ENCODE measurements around the gene PGAP3.

The PGAP3 gene

DNA sequence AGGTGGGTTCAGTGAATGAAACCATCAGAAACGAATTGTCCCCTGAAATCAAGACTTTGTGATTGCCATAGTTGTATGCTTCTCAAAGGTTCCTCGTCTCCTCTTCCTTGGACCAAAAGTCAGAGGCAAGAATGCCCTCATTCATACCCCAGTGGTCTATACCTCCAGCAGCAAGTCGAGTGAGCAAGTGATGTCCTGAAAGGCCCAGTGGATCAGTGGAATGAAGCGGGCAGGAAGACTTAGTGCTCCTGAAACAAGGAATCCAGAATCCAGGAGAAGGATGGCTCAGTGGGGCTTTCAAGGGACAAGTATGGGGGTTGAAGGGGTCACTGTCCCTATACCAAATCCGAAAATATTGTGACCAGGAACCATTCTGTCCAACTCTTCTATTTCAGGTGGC is 6.7 kb upstream of the PGAP3 start:
- H3K36me3 ChIP-seq (ENCODE audit: control insufficient read depth in 2 of 2, insufficient read depth in 1 of 2, low read length in 2 of 2), result peaks cover 0 to 27% of the 10 kb centered on the region in 2 experiments; a peak in 2 of 3 replicates
- no peak overlapping the region for H3K4me3 ChIP-seq (ENCODE audit: low read depth, low read length)
- no peaks in the 10 kb centered on the region for H3K9me3 ChIP-seq (ENCODE audit: control insufficient read depth, insufficient read depth, low read depth, low read length)
- 0 out of 2 replicates have a peak overlapping the region, but pooled peaks have one; percentile 31 for H3K27ac ChIP-seq (ENCODE audit: extremely low read depth, low read depth, low read length)
- ChIA-PET POLR2A (no interaction called here), CTCF (interaction anchor here (0.6 to 3.2 kb wide), 4 partner anchors 15 to 129 kb away, joined by 3 to 17 read pairs (median 6); partner anchors contain the start of gene MIEN1)
- TF ChIP-seq SP7 (tag by site-specific recombination; IDR thresholded peaks at IDR 0.05), result no peak
- TF ChIP-seq TRIM28 (IDR thresholded peaks at IDR 0.05; ENCODE audit: borderline replicate concordance, low read length), result no peak
- no peak for TF ChIP-seq ZNF571 (tag by site-specific recombination; IDR thresholded peaks at IDR 0.05)
- no peak for TF ChIP-seq BCL11A (tag by site-specific recombination; IDR thresholded peaks at IDR 0.05; ENCODE audit: low read depth)
- no peak for TF ChIP-seq ZNF514 (tag by site-specific recombination; IDR thresholded peaks at IDR 0.05)
- TF ChIP-seq, protein P1, sequence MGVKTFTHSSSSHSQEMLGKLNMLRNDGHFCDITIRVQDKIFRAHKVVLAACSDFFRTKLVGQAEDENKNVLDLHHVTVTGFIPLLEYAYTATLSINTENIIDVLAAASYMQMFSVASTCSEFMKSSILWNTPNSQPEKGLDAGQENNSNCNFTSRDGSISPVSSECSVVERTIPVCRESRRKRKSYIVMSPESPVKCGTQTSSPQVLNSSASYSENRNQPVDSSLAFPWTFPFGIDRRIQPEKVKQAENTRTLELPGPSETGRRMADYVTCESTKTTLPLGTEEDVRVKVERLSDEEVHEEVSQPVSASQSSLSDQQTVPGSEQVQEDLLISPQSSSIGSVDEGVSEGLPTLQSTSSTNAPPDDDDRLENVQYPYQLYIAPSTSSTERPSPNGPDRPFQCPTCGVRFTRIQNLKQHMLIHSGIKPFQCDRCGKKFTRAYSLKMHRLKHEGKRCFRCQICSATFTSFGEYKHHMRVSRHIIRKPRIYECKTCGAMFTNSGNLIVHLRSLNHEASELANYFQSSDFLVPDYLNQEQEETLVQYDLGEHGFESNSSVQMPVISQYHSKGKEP (tag by site-specific recombination; IDR thresholded peaks at IDR 0.05), result no peak
- no peak for TF ChIP-seq ZNF555 (tag by site-specific recombination; conservative IDR thresholded peaks at IDR 0.05)
- TF ChIP-seq ZNF792 (tag by site-specific recombination; IDR thresholded peaks at IDR 0.05), result no peak
- no peak for TF ChIP-seq ZFP3 (tag by site-specific recombination; IDR thresholded peaks at IDR 0.05; ENCODE audit: low read depth)
- TF ChIP-seq, protein P2, sequence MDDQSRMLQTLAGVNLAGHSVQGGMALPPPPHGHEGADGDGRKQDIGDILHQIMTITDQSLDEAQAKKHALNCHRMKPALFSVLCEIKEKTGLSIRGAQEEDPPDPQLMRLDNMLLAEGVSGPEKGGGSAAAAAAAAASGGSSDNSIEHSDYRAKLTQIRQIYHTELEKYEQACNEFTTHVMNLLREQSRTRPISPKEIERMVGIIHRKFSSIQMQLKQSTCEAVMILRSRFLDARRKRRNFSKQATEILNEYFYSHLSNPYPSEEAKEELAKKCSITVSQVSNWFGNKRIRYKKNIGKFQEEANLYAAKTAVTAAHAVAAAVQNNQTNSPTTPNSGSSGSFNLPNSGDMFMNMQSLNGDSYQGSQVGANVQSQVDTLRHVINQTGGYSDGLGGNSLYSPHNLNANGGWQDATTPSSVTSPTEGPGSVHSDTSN (CRISPR knock-in tag; IDR thresholded peaks at IDR 0.05), result no peak
- no peak for TF ChIP-seq ZNF266 (tag by site-specific recombination; IDR thresholded peaks at IDR 0.05; ENCODE audit: low read depth)
- TF ChIP-seq ZFP41 (tag by site-specific recombination; IDR thresholded peaks at IDR 0.05; ENCODE audit: borderline replicate concordance), result no peak
- no peak for TF ChIP-seq GLI2 (tag by site-specific recombination; IDR thresholded peaks at IDR 0.05; ENCODE audit: borderline replicate concordance, low read depth)
- TF ChIP-seq ZIC2 (tag by site-specific recombination; IDR thresholded peaks at IDR 0.05), result no peak
- H3K4me1 ChIP-seq (ENCODE audit: control insufficient read depth, insufficient read depth, low read length), result peaks cover 4% of the 10 kb centered on the region; the same call in 1 of the 2 replicates

DNA sequence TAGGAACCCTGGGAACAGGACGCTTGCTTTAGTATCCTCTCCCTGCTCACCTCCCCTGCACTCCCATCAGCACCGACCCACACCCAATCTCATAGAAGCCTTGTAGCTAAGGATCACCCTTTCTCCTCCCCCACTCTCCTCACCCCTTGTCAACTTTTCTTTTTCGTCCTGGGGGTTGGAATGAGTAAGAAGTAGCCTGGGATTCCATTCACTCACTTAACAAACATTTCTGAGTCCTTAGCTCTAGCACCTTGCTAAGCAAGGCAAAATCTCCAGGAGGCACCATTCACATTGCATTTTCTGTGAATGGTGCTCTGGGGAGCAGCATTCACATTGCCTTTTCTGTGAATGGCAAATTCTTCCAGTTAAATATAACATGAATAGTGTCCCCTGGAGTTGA is 1.1 kb upstream of the PGAP3 start:
- peak overlapping the region; percentile 81 for H3K4me3 ChIP-seq (ENCODE audit: low read depth, low read length)
- TF ChIP-seq, protein P3, sequence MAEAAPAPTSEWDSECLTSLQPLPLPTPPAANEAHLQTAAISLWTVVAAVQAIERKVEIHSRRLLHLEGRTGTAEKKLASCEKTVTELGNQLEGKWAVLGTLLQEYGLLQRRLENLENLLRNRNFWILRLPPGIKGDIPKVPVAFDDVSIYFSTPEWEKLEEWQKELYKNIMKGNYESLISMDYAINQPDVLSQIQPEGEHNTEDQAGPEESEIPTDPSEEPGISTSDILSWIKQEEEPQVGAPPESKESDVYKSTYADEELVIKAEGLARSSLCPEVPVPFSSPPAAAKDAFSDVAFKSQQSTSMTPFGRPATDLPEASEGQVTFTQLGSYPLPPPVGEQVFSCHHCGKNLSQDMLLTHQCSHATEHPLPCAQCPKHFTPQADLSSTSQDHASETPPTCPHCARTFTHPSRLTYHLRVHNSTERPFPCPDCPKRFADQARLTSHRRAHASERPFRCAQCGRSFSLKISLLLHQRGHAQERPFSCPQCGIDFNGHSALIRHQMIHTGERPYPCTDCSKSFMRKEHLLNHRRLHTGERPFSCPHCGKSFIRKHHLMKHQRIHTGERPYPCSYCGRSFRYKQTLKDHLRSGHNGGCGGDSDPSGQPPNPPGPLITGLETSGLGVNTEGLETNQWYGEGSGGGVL (tag by site-specific recombination; IDR thresholded peaks at IDR 0.05), result peak; percentile 23; the same call in 1 of the 2 replicates
- TF ChIP-seq PRDM1 (tag by site-specific recombination; IDR thresholded peaks at IDR 0.05) (peak; percentile 24; the same call in 1 of the 2 replicates), ZNF138 (tag by site-specific recombination; IDR thresholded peaks at IDR 0.05; ENCODE audit: borderline replicate concordance) (no peak)
- H3K27ac ChIP-seq (ENCODE audit: extremely low read depth, low read depth, low read length), result peak overlapping the region; percentile 97; the same call in 1 of the 2 replicates
- ChIA-PET POLR2A (interaction anchor here (1.5 to 4.1 kb wide), 2 partner anchors 11 to 67 kb away, joined by 5 to 42 read pairs; partner anchors contain the start of gene ERBB2), CTCF (interaction anchor here (0.7 to 3.2 kb wide), 8 partner anchors 11 to 338 kb away, joined by 3 to 11 read pairs (median 4); partner anchors contain the start of genes ERBB2 and MIEN1)
- H3K36me3 ChIP-seq (ENCODE audit: control insufficient read depth in 2 of 2, insufficient read depth in 1 of 2, low read length in 2 of 2), result peaks cover 0 to 3% of the 10 kb centered on the region in 2 experiments; a peak in 2 of 3 replicates
- no peaks in the 10 kb centered on the region for H3K9me3 ChIP-seq (ENCODE audit: control insufficient read depth, insufficient read depth, low read depth, low read length)
- H3K4me1 ChIP-seq (ENCODE audit: control insufficient read depth, insufficient read depth, low read length), result 0 out of 2 replicates have a peak, but pooled peaks cover 7% of the 10 kb centered on the region

Data from HEK293 (cell line).